IMR-90 (cell line): Measurements from ENCODE around the gene PKD1L1.
A peak's percentile ranks its signal among the peaks of the same experiment; 100 is the strongest.

Experiments used
- CEBPB ChIP-seq: IDR thresholded peaks from 2 replicates; pipeline ENCODE4 v1.6.1; 2012; ENCODE audit warnings: low read depth, low read length, improper control_type of control experiment
- POLR2A ChIP-seq: IDR thresholded peaks from 2 replicates; pipeline ENCODE4 v1.6.1; 2012; ENCODE audit warnings: mild to moderate bottlenecking, low read depth, low read length
- RFX5 ChIP-seq: IDR thresholded peaks from 2 replicates; pipeline ENCODE4 v1.8.0; 2012; ENCODE audit warnings: low read depth, mild to moderate bottlenecking, low read length, moderate library complexity
- TF ChIP-seq, protein P1 (sequence below): conservative IDR thresholded peaks from 2 replicates; pipeline ENCODE4 v1.5.1; 2012; ENCODE audit warnings: mild to moderate bottlenecking, low read depth, low read length, improper control_type of control experiment
- TF ChIP-seq, protein P2 (sequence below): fragments of 150-350 bp; IDR thresholded peaks from 2 replicates; pipeline ENCODE4 v1.6.1; 2017; ENCODE audit warnings: mild to moderate bottlenecking, antibody characterized with exemption, low read length, low read depth
- TF ChIP-seq, protein P3 (sequence below): fragments of 150-350 bp; IDR thresholded peaks from 2 replicates; pipeline ENCODE4 v1.6.1; 2016; ENCODE audit warnings: low read depth, mild to moderate bottlenecking, low read length, moderate library complexity, borderline replicate concordance

DNA sequence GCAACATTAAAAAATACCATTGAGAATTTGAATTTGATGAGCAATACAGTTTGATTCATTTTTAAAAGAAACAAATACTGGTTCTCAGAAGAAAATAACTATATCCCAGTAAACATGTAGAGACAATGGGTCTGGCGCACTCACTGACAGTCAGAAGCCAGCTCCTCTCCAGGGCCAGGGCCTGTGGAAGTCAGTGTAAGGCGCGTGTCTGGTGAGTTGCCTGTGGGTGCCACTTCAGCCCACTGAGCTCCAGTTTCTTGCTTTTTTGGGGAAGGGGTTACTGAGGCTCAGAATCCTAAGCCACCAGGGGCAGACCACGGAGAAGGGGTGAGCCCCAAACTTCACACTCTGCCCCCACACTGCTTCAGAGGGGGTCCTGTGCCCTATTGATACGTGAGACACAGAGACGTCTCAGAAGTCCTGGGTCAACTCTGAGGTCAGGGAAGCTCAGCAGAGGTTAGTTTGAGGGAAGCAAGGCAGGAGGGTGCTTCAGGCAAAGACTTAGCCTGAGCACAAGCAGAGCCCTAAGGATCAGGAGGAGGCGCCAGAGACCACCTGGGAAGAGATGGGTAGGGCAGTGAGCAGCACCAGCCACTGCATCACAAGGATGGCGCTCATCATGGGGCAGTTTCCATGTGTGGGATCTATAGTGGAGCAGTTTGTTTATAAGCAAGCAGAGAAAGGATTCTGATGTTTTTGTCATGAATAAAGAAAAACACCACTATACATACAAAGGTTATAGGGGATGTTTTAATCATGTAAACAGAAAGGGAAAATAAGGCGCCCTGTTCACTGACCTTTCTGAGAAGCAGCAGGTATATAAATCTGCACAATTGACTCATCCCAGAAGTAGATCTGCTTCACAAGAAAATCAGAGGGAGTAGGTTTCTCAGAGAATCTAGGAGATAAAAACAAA lies 95.7 kb downstream of the PKD1L1 start:
- TF ChIP-seq, protein P1, sequence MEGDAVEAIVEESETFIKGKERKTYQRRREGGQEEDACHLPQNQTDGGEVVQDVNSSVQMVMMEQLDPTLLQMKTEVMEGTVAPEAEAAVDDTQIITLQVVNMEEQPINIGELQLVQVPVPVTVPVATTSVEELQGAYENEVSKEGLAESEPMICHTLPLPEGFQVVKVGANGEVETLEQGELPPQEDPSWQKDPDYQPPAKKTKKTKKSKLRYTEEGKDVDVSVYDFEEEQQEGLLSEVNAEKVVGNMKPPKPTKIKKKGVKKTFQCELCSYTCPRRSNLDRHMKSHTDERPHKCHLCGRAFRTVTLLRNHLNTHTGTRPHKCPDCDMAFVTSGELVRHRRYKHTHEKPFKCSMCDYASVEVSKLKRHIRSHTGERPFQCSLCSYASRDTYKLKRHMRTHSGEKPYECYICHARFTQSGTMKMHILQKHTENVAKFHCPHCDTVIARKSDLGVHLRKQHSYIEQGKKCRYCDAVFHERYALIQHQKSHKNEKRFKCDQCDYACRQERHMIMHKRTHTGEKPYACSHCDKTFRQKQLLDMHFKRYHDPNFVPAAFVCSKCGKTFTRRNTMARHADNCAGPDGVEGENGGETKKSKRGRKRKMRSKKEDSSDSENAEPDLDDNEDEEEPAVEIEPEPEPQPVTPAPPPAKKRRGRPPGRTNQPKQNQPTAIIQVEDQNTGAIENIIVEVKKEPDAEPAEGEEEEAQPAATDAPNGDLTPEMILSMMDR, result 0 out of 2 replicates have a peak, but pooled peaks have one; percentile 5
- TF ChIP-seq, protein P2, sequence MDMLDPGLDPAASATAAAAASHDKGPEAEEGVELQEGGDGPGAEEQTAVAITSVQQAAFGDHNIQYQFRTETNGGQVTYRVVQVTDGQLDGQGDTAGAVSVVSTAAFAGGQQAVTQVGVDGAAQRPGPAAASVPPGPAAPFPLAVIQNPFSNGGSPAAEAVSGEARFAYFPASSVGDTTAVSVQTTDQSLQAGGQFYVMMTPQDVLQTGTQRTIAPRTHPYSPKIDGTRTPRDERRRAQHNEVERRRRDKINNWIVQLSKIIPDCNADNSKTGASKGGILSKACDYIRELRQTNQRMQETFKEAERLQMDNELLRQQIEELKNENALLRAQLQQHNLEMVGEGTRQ, result no peak
- TF ChIP-seq, protein P3, sequence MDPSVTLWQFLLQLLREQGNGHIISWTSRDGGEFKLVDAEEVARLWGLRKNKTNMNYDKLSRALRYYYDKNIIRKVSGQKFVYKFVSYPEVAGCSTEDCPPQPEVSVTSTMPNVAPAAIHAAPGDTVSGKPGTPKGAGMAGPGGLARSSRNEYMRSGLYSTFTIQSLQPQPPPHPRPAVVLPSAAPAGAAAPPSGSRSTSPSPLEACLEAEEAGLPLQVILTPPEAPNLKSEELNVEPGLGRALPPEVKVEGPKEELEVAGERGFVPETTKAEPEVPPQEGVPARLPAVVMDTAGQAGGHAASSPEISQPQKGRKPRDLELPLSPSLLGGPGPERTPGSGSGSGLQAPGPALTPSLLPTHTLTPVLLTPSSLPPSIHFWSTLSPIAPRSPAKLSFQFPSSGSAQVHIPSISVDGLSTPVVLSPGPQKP, result no peak
- no peak for TF ChIP-seq POLR2A
- TF ChIP-seq CEBPB, result no peak
- no peak for TF ChIP-seq RFX5
